HG02642 (cell line): Measurements from ENCODE around the gene GJC2.
"Not testable (repeated sequence)": the region's sequence is repeated elsewhere in the genome, so short reads cannot be mapped to it uniquely, and the experiment has no call there.

Source experiments
- ATAC-seq: cut with Tn5 transposase; IDR thresholded peaks from one replicate; pipeline ENCODE4 v1.9.1; 2021; ENCODE audit warnings: mild to moderate bottlenecking; ENCODE audit not compliant: unreplicated experiment, poor library complexity

Gene GJC2

GRCh38 chr1:228149406-228150119 lies at the start of gene GJC2:
TSS of gene GJC2 (plus strand) at chr1:228149930. CDS start at chr1:228157759, 7,829 bp downstream.
- no peak for ATAC-seq

DNA sequence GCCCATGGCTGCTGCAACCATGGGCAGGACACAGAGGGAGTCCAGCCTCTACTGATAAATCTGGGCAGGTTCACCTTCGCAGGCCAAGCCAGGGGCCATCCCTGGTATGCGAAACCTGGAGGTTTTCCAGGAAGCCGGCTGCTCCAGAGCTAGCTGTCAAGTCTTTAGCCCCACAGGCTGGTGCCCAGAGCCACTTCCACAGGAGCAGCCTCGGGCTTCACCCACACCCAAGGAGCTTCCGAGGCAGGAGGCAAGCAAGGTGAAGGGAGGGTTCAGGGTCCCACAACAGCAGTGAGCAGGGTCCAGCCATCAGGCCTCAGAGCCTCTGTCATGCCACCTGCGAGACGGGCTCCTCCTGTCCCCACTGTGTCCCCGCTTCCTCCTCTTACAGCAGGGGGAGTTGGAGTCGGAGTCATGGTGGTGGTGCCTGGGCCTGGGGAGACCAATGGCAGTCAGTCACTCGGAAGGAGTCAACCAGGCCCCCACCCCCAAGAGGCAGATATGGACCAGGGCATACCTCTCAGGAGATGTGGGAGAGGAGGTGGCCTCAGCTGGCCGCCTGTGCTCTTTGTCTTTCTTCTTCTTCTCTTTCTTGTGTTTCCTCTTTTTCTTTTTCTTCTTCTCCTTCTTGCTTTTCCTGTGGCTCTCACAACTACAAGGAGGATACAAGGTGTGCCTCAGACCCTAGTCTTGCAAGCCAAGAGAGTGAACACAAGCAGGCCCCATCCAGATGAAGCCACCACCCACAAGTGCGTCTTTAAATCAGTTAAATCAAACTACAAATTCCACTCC lies 48.7 kb upstream of the GJC2 start:
- ATAC-seq = no peak

DNA sequence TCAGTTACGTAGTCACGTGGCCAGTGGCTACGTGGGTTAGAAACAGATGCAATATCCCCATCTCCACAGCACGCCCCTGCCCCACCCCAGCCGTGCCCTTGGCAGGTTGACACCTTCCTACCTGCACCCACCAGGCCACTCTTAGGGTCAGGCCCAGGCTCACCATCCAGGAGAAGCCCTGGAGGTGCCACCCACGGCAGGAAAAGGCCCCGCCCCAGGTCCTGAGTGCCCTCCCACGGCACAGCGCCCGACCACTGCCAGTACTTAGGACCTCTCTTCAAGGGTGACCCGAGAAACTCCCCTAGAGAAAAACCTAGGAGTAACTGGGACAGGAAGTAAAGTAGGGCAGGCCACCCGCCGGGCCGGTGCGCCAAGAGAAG lies 48.1 kb upstream of the GJC2 start:
- no peak for ATAC-seq

DNA sequence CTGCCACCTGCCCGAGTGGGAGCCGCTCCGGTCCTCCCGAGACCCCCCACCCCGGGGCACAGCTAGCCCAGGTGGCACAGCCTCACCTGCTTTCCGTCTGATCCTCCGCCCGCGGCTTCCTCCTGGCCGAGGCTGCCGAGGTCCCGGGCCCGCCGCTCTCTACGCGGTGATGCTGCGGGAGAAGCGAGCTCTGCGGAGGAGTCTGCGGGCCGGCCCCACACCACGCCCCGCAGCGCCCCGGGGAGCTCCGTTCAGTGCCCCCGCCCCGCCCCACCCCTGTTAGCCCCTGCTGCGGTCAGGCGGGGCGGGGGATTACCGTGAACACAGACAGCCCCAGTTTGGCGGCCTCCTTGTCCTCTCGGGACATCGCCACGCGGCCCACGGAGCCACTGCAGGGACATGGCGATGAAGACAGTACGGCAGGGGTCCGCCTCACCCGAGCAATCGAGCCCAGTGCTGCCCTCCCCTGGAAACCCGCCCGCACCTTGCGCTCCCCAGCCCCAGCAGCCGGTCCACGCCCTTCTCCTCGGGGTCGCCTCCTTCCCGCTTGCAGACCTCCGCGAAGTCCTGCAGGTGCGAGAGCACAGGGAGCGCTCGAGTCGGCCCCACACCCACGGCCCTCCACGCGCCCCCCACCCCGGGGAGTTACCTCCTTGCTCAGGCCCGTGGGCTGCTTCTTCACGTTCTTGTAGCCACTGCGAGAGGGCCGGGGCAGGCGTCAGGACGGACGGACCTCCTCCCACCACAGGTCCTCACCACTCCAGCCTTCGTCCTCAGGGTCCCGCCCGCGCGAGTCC lies 47.5 kb upstream of the GJC2 start:
- ATAC-seq = peak; percentile 23

- peak; percentile 79 for ATAC-seq
Observed at GRCh38 chr1:228102791-228103620, 46.7 kb upstream of the GJC2 start, which contains the start of gene C1orf35. TSS of gene C1orf35 (minus strand) at chr1:228103325. CDS start at chr1:228103227, 98 bp downstream.

DNA sequence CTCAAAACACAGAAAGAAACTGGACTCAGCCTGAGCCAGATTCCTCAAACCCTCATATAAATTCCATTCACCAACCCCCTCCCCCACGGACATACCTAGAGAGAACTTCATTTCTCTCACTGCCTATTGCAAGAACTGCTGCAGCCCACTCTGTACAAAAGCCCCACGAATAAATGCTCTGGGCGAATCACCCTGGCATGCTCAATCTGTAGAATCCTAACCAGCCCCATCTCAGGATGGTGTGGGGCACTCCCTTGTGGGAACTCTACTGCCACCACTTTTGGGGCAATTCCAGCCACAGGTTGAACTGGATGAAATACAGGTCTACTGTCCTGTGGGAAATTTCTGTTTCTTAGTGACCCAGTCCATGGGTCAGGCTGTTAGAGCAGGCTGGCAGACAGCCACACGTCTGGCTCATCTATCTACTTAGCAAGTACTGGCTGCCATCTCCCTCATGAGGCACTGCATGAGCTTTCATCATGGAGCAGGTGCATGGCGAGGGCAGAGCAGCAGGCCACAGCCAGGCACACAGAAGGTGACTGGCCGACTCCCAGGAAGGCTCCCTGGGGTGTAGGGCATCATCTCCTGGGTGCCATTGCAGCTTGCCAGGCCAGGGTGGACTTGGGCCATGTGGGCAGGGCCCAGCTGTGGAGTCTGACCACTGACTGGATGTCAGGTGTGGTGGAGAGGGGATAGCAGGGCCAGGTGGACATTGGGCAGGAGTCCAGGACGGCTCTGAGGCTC lies 45.0 kb upstream of the GJC2 start:
- no peak for ATAC-seq

- no peak for ATAC-seq
Observed at GRCh38 chr1:228105270-228105995, 44.3 kb upstream of the GJC2 start.

DNA sequence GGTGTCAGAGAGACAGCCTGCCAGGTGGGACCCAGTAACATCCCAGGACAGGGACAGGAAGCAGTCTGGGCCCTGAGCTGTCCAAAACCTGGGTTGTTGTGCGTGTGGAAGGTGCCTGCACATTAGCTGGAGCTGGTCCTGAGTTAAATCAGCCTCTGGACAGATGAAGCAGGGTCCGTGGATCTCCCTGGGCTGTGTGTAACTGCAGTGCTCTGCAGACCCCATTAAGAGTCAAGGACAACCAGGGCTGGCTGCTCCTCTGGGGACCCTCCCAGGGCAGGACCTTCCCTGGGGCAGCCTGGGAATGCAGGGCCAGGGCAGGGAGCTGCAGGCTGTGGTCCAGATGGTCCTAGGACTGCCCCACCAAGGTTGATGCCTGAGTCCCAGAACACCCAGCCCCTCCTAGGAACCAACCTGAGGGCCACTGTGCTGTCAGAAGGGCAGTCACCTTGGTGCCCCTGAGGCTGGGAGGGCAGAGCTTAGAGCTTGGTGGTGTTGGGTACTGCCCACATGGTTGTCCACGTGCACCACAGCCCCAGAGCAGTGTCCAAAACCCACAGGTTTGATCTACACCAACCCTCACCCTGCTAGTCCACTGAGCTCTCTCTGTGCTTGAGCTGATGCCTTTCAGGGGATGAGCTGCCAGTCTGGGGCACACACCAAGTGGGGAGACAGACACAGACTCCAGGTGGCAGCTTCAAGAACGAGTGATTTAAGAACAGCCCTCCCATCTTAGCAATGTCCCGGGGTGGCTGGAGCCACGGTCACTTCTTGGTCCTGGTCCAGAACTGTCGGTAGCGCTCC lies 43.5 kb upstream of the GJC2 start:
- ATAC-seq = no peak

- no peak for ATAC-seq
Observed at GRCh38 chr1:228106800-228107054, 43.0 kb upstream of the GJC2 start.

GRCh38 chr1:228107636-228108035 lies 42.1 kb upstream of the GJC2 start:
- ATAC-seq = no peak

DNA sequence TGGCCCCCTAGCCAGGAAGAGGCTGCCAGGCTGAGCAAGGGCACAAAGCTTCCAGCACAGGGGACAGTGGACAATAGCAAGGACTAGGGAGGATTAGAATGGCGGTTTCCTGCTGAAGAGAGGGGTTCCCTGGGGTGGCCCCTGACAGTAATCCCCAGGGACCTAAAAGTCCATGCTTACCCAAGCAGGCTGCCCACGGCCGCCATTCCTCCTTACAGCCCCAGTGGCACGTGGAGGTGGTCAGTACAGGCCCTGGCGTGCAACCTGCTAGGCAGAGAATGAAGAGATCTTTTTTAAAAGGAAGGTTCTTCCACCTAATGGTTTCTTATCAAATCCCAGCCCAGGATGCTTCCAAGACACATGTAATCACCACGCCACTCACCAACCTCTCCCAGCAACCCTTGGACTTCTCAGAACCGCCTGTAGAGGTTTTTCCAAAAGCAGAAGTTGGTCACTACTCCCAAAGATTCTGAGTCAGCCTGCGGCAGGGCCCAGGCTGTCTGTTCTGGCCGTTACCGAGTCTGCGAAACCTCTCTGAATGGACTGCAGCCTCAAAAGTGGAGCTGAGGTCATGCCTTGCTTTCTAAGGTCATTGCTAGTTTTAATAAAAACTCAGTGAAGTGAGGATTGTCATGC lies 41.6 kb upstream of the GJC2 start:
- ATAC-seq = no peak

DNA sequence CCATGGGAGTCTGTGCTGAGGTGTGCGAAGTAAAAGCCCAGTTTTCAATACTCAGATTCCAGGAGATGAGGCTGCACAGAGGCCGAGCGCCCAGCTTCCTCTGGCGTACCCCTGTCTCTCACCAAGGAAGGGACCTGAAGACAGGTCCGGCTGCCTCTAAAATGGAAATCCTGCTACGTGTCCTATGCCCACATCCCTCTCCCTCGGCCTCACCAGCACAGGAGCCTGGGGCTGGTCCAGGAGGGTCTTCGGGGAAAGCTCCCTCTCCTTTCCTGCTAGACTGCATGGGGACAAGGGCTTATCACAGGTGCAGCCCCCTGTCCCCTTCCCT lies 41.0 kb upstream of the GJC2 start:
- ATAC-seq = no peak

DNA sequence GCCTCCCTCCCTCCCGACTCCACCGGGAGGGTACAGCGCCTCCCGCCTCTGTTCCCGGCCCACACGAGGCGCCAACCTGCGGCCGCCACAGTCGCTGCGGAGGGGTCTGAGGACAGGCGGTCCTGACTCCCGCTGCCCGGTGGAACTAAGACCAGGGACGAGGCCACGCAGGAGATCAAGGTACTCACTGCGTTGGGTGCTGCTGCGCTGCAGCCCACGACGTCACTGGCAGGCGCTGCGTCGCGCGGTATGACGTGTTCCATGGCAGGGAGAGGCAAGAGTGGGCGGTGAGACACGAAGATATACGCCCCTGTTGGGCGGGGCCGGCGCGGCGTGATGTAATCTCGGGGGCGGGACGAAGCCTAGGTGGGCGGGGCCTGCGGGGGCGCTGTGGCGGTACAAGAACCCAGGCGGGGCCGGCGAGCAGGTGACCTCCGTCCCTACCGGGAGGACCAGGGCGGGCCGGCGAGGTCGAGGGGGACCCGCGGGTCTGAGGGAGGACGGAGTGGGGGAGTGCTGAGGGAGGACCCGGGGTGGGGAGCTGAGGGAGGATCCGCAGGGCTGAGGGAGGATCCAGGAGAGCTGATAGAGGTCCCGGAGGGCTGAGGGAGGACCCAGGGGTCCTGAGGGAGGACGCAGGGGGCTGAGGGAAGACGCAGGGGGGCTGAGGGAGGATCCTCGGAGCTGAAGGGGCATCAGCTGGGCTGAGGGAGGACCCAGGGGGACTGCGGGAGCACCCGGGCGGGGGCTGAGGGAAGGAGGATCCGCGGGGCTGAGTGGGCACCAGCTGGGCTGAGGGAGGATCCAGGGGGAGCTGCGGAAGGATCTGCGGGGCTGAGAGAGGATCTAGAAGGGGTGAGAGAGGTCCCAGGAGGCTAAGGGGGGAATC lies 40.4 kb upstream of the GJC2 start, which contains the start of gene MRPL55:
MRPL55 (minus strand) TSS at position 227 of the 889 bp plus-strand sequence. CDS start 1,039 bp downstream, outside the sequence.
- ATAC-seq = peak; percentile 90

DNA sequence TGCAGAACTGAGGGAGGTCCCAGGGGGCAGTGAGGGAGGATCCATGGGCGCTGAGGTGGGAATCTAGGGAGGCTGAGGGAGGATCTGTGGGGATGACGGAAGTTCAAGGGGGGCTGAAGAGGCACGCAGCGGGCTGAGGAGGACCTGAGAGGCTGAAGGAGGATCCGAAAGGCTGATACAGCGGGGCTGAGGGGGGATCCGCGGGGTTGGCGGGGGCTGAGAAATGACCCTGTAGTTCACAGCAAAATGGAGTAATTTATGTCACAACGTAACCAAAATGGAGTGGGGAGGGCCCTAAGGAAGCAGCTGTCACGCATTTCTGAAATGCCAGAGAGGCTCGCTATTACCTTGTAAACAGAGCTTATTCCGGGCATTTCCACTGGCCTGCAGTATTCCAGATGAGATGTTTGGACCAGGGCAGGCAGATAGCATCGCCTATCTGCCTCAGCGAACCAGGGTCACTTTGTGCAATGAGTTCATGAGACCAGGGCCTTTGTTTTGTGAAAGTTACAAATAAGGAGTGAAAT lies 39.7 kb upstream of the GJC2 start:
- ATAC-seq = peak; percentile 1

- ATAC-seq = no peak
Observed at GRCh38 chr1:228110556-228110955, 39.2 kb upstream of the GJC2 start.

DNA sequence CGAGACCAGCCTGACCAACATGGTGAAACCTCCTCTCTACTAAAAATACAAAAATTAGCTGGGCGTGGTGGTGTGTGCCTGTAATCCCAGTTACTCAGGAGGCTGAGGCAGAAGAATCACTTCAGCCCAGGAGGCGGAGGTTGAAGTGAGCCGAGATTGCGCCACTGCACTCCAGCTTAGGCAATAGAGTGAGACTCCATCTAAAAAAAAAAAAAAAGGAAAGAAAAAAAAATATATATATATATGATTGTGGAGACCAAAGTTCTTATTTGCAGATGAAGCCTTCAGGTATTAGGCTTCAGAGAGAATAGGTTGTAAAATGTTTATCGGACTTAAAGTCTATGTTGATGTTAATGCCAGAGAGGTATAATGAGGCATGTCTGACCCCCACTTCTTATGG lies 38.4 kb upstream of the GJC2 start:
- not testable (repeated sequence) for ATAC-seq
